ENCODE data around the gene PKP4. TPM values are rescaled to one million over a fixed set of nuclear protein-coding genes. Genes with fewer than 3 reads are reported as not detected.
"Not testable (repeated sequence)": the region's sequence is repeated elsewhere in the genome, so short reads cannot be mapped to it uniquely, and the experiment has no call there.

Gene PKP4
- 50.3 TPM for polyA plus RNA-seq (2013, experiment 1 of 2)
- 48.5 TPM for polyA plus RNA-seq (2013, experiment 2 of 2)

- Histone ChIP-seq H3K27ac (ENCODE audit: low read depth, low read length) (peak within 1 kb of the TSS; percentile 96), H3K9me3 (ENCODE audit: insufficient read depth, low read depth, low read length) (no peaks in the 10 kb centered on the region), H3K36me3 (ENCODE audit: insufficient read depth, low read length) (peaks cover 6% of the 10 kb centered on the region), H3K27me3 (ENCODE audit: insufficient read depth, low read length) (no peaks in the 10 kb centered on the region), H3K4me3 (ENCODE audit: low read length) (peak within 1 kb of the TSS; percentile 70), H3K9ac (ENCODE audit: low read depth, low read length) (peak within 1 kb of the TSS; percentile 97), H3K4me1 (ENCODE audit: insufficient read depth, low read length) (peaks cover 31% of the 10 kb centered on the region)
- WGBS, result under 1% methylated on average over 38 of the region's 48 CpGs
These were observed at the start of gene PKP4, which contains the start of gene CCDC148 for GRCh38 chr2:158456309-158457066. Gene PKP4, plus strand, starts transcription at chr2:158456952. Its CDS starts 76,233 bp downstream, at chr2:158533185. Gene CCDC148, minus strand, starts transcription at chr2:158456753. Its CDS starts 314 bp downstream, at chr2:158456439.

- 89% methylated on average over 3 of the region's 3 CpGs for WGBS
- Histone ChIP-seq H3K27ac (ENCODE audit: low read depth, low read length) (no peak overlapping the region), H3K36me3 (ENCODE audit: insufficient read depth, low read length) (no peaks in the 10 kb centered on the region), H3K4me1 (ENCODE audit: insufficient read depth, low read length) (peaks cover 13% of the 10 kb centered on the region), H3K9me3 (ENCODE audit: insufficient read depth, low read depth, low read length) (peaks cover 9% of the 10 kb centered on the region), H3K4me3 (ENCODE audit: low read length) (no peak overlapping the region), H3K27me3 (ENCODE audit: insufficient read depth, low read length) (no peaks in the 10 kb centered on the region), H3K9ac (ENCODE audit: low read depth, low read length) (no peak overlapping the region)
These were observed 49.7 kb upstream of the PKP4 start for GRCh38 chr2:158407031-158407430.

GRCh38 chr2:158410132-158410531 lies 46.6 kb upstream of the PKP4 start:
- Histone ChIP-seq H3K27ac (ENCODE audit: low read depth, low read length) (no peak overlapping the region), H3K4me1 (ENCODE audit: insufficient read depth, low read length) (peaks cover 24% of the 10 kb centered on the region), H3K9me3 (ENCODE audit: insufficient read depth, low read depth, low read length) (peaks cover 9% of the 10 kb centered on the region), H3K9ac (ENCODE audit: low read depth, low read length) (no peak overlapping the region), H3K36me3 (ENCODE audit: insufficient read depth, low read length) (no peaks in the 10 kb centered on the region), H3K27me3 (ENCODE audit: insufficient read depth, low read length) (no peaks in the 10 kb centered on the region), H3K4me3 (ENCODE audit: low read length) (no peak overlapping the region)
- WGBS, result no CpG with 5 or more reads among the region's 1 CpG

GRCh38 chr2:158411748-158412147 lies 45.0 kb upstream of the PKP4 start:
- Histone ChIP-seq H3K9ac (ENCODE audit: low read depth, low read length) (0 out of 2 replicates have a peak overlapping the region, but pooled peaks have one; percentile 30), H3K27ac (ENCODE audit: low read depth, low read length) (peak overlapping the region; percentile 4; the same call in 1 of the 2 replicates), H3K27me3 (ENCODE audit: insufficient read depth, low read length) (no peaks in the 10 kb centered on the region), H3K4me3 (ENCODE audit: low read length) (no peak overlapping the region), H3K4me1 (ENCODE audit: insufficient read depth, low read length) (peaks cover 24% of the 10 kb centered on the region), H3K9me3 (ENCODE audit: insufficient read depth, low read depth, low read length) (peaks cover 9% of the 10 kb centered on the region), H3K36me3 (ENCODE audit: insufficient read depth, low read length) (no peaks in the 10 kb centered on the region)

GRCh38 chr2:158412206-158412605 lies 44.5 kb upstream of the PKP4 start:
- Histone ChIP-seq H3K27ac (ENCODE audit: low read depth, low read length) (peak overlapping the region; percentile 4; the same call in 1 of the 2 replicates), H3K4me1 (ENCODE audit: insufficient read depth, low read length) (peaks cover 24% of the 10 kb centered on the region), H3K9me3 (ENCODE audit: insufficient read depth, low read depth, low read length) (peaks cover 9% of the 10 kb centered on the region), H3K4me3 (ENCODE audit: low read length) (no peak overlapping the region), H3K27me3 (ENCODE audit: insufficient read depth, low read length) (no peaks in the 10 kb centered on the region), H3K36me3 (ENCODE audit: insufficient read depth, low read length) (no peaks in the 10 kb centered on the region), H3K9ac (ENCODE audit: low read depth, low read length) (no peak overlapping the region)
- WGBS, result 67% methylated on average over 1 of the region's 3 CpGs

- no peak overlapping the region for H3K4me3 ChIP-seq (ENCODE audit: low read length)
- H3K27me3 ChIP-seq (ENCODE audit: insufficient read depth, low read length), result no peaks in the 10 kb centered on the region
- 91% methylated on average over 2 of the region's 2 CpGs for WGBS
- no peaks in the 10 kb centered on the region for H3K36me3 ChIP-seq (ENCODE audit: insufficient read depth, low read length)
- no peak overlapping the region for H3K27ac ChIP-seq (ENCODE audit: low read depth, low read length)
- H3K4me1 ChIP-seq (ENCODE audit: insufficient read depth, low read length), result peaks cover 24% of the 10 kb centered on the region
- peaks cover 9% of the 10 kb centered on the region for H3K9me3 ChIP-seq (ENCODE audit: insufficient read depth, low read depth, low read length)
- H3K9ac ChIP-seq (ENCODE audit: low read depth, low read length), result no peak overlapping the region
These were observed 43.2 kb upstream of the PKP4 start for GRCh38 chr2:158413581-158413980.

- Histone ChIP-seq H3K4me3 (ENCODE audit: low read length) (no peak overlapping the region), H3K9me3 (ENCODE audit: insufficient read depth, low read depth, low read length) (peaks cover 9% of the 10 kb centered on the region), H3K36me3 (ENCODE audit: insufficient read depth, low read length) (no peaks in the 10 kb centered on the region), H3K27me3 (ENCODE audit: insufficient read depth, low read length) (no peaks in the 10 kb centered on the region), H3K27ac (ENCODE audit: low read depth, low read length) (no peak overlapping the region), H3K9ac (ENCODE audit: low read depth, low read length) (no peak overlapping the region), H3K4me1 (ENCODE audit: insufficient read depth, low read length) (peaks cover 24% of the 10 kb centered on the region)
- 100% methylated on average over 1 of the region's 1 CpG for WGBS
These were observed 42.2 kb upstream of the PKP4 start for GRCh38 chr2:158414538-158414937.

GRCh38 chr2:158432117-158432516 lies 24.6 kb upstream of the PKP4 start:
- Histone ChIP-seq H3K4me1 (ENCODE audit: insufficient read depth, low read length) (no peaks in the 10 kb centered on the region), H3K36me3 (ENCODE audit: insufficient read depth, low read length) (no peaks in the 10 kb centered on the region), H3K27me3 (ENCODE audit: insufficient read depth, low read length) (no peaks in the 10 kb centered on the region), H3K9ac (ENCODE audit: low read depth, low read length) (no peak overlapping the region), H3K4me3 (ENCODE audit: low read length) (no peak overlapping the region), H3K27ac (ENCODE audit: low read depth, low read length) (no peak overlapping the region), H3K9me3 (ENCODE audit: insufficient read depth, low read depth, low read length) (peaks cover 20% of the 10 kb centered on the region)

- H3K4me3 ChIP-seq (ENCODE audit: low read length); H3K27ac ChIP-seq (ENCODE audit: low read depth, low read length); H3K9ac ChIP-seq (ENCODE audit: low read depth, low read length); H3K36me3 ChIP-seq (ENCODE audit: insufficient read depth, low read length); H3K27me3 ChIP-seq (ENCODE audit: insufficient read depth, low read length); H3K4me1 ChIP-seq (ENCODE audit: insufficient read depth, low read length): not testable (repeated sequence)
- peaks cover 20% of the 10 kb centered on the region for H3K9me3 ChIP-seq (ENCODE audit: insufficient read depth, low read depth, low read length)
- WGBS, result 94% methylated on average over 13 of the region's 13 CpGs
These were observed 23.0 kb upstream of the PKP4 start for GRCh38 chr2:158433716-158434115.

GRCh38 chr2:158439062-158439461 lies 17.7 kb upstream of the PKP4 start:
- not testable (repeated sequence) for H3K27me3 ChIP-seq (ENCODE audit: insufficient read depth, low read length); H3K27ac ChIP-seq (ENCODE audit: low read depth, low read length); H3K4me1 ChIP-seq (ENCODE audit: insufficient read depth, low read length); H3K9me3 ChIP-seq (ENCODE audit: insufficient read depth, low read depth, low read length); H3K9ac ChIP-seq (ENCODE audit: low read depth, low read length); H3K36me3 ChIP-seq (ENCODE audit: insufficient read depth, low read length); H3K4me3 ChIP-seq (ENCODE audit: low read length)
- WGBS, result 97% methylated on average over 4 of the region's 4 CpGs

- no peak overlapping the region for H3K4me3 ChIP-seq (ENCODE audit: low read length)
- H3K9ac ChIP-seq (ENCODE audit: low read depth, low read length), result no peak overlapping the region
- no peaks in the 10 kb centered on the region for H3K36me3 ChIP-seq (ENCODE audit: insufficient read depth, low read length)
- no peaks in the 10 kb centered on the region for H3K9me3 ChIP-seq (ENCODE audit: insufficient read depth, low read depth, low read length)
- WGBS, result no CpG with 5 or more reads among the region's 1 CpG
- no peaks in the 10 kb centered on the region for H3K27me3 ChIP-seq (ENCODE audit: insufficient read depth, low read length)
- H3K27ac ChIP-seq (ENCODE audit: low read depth, low read length), result no peak overlapping the region
- no peaks in the 10 kb centered on the region for H3K4me1 ChIP-seq (ENCODE audit: insufficient read depth, low read length)
These were observed 13.1 kb upstream of the PKP4 start for GRCh38 chr2:158443606-158444005.

Measured in HUES64 (cell line).